HG03135 (cell line): ENCODE measurements around the gene CCNI.
"Not testable (repeated sequence)": the region's sequence is repeated elsewhere in the genome, so short reads cannot be mapped to it uniquely, and the experiment has no call there.

ENCODE experiments used
- ATAC-seq: cut with Tn5 transposase; IDR thresholded peaks from one replicate; pipeline ENCODE4 v1.9.1; 2021; ENCODE audit warnings: mild to moderate bottlenecking, moderate library complexity; ENCODE audit not compliant: unreplicated experiment

CCNI gene

GRCh38 chr4:77040854-77041725, 34.7 kb downstream of the CCNI start:
- ATAC-seq: no peak

- ATAC-seq: no peak
Measured at GRCh38 chr4:77040270-77040669, 35.5 kb downstream of the CCNI start.

GRCh38 chr4:77039796-77040195, 36.0 kb downstream of the CCNI start:
- ATAC-seq: no peak

- ATAC-seq: no peak
Measured at GRCh38 chr4:77037736-77038135, 38.1 kb downstream of the CCNI start.

GRCh38 chr4:77037168-77037567, 38.6 kb downstream of the CCNI start:
- ATAC-seq: not testable (repeated sequence)

- no peak for ATAC-seq
Measured at GRCh38 chr4:77036206-77036605, 39.6 kb downstream of the CCNI start.

- no peak for ATAC-seq
Measured at GRCh38 chr4:77035153-77035552, 40.6 kb downstream of the CCNI start.

GRCh38 chr4:77031544-77031943, 44.2 kb downstream of the CCNI start:
- no peak for ATAC-seq

GRCh38 chr4:77029757-77030156, 46.0 kb downstream of the CCNI start:
- not testable (repeated sequence) for ATAC-seq

GRCh38 chr4:77028246-77028645, 47.5 kb downstream of the CCNI start:
- no peak for ATAC-seq

GRCh38 chr4:77026322-77026704, 49.5 kb downstream of the CCNI start:
- no peak for ATAC-seq

- no peak for ATAC-seq
Measured at GRCh38 chr4:77025643-77026321, 50.0 kb downstream of the CCNI start.

- ATAC-seq: no peak
Measured at GRCh38 chr4:77023920-77024319, 51.9 kb downstream of the CCNI start.

- ATAC-seq: no peak
Measured at GRCh38 chr4:77022560-77023179, 53.1 kb downstream of the CCNI start.

GRCh38 chr4:77021614-77022089, 54.1 kb downstream of the CCNI start:
- ATAC-seq: no peak

- ATAC-seq: no peak
Measured at GRCh38 chr4:77020017-77020416, 55.8 kb downstream of the CCNI start.

GRCh38 chr4:77015390-77015789, 60.4 kb downstream of the CCNI start:
- ATAC-seq: no peak

- no peak for ATAC-seq
Measured at GRCh38 chr4:77014256-77014655, 61.5 kb downstream of the CCNI start.

GRCh38 chr4:77012726-77013125, 63.1 kb downstream of the CCNI start:
- no peak for ATAC-seq

GRCh38 chr4:77010841-77011354, 64.9 kb downstream of the CCNI start:
- no peak for ATAC-seq

GRCh38 chr4:77009511-77010115, 66.2 kb downstream of the CCNI start:
- no peak for ATAC-seq
